HCT116 (cell line): ENCODE measurements around the gene KANSL1. TPM values are rescaled to one million over a fixed set of nuclear protein-coding genes. Genes with fewer than 3 reads are reported as not detected.

Experiments used
- ATAC-seq: fragments of 200-7000 bp; cut with Tn5 transposase; 2 replicates; pipeline ENCODE4 v1.9.1; 2020; ENCODE audit warnings: mild to moderate bottlenecking, moderate library complexity
- BruUV-seq: library from RNA; stranded (reverse); fragments of 400-500 nt; replicated peaks from 2 replicates; lab custom pipeline; 2021; lab: Mats Ljungman, UMichigan
- CTCF ChIA-PET: fragments of 300-600 bp; sonication (Branson Sonifier 250); formaldehyde crosslinking; loops from one replicate; lab custom pipeline; 2021; ENCODE audit warnings: antibody characterized with exemption; lab: Charles Lee
- POLR2A ChIA-PET: fragments of 300-600, 350-600 bp; sonication (Branson Sonifier 250); formaldehyde crosslinking; loops from one replicate; lab custom pipeline; 2021; ENCODE audit warnings: antibody characterized with exemption; lab: Charles Lee
- RAD21 ChIA-PET, 2 experiments: fragments of 300-600 bp; sonication (Branson Sonifier 250); formaldehyde crosslinking; loops; one replicate each; lab custom pipeline; 2023; ENCODE audit warnings: low total read pairs in 2 of 2; ENCODE audit not compliant: uncharacterized antibody in 2 of 2, unreplicated experiment in 2 of 2, low non-redundant PET in 1 of 2; lab: Charles Lee
- DNase-seq: peaks from one replicate; pipeline ENCODE4 v3.0.0-alpha.2; 2010; ENCODE audit warnings: low read depth, low spot score
- H2AFZ ChIP-seq: fragments of 200-600 bp; shearing (Covaris generic), sonication (generic); 2 replicates; pipeline ENCODE4 v1.6.1; 2017; ENCODE audit warnings: low read depth, mixed run types, mixed read lengths, antibody characterized with exemption, low read length; ENCODE audit not compliant: poor library complexity, severe bottlenecking
- H3K27ac ChIP-seq: 2 replicates; pipeline ENCODE4 v1.5.1; 2012; ENCODE audit warnings: low read depth, low read length
- H3K27me3 ChIP-seq: fragments of 200-600 bp; sonication (generic); 2 replicates; pipeline ENCODE4 v1.6.1; 2016; ENCODE audit warnings: mixed run types, low read length, mixed read lengths; ENCODE audit not compliant: insufficient read depth
- H3K36me3 ChIP-seq, 2 experiments: fragments of 200-500 bp in 1 of 2; fragments of 200-600 bp in 1 of 2; sonication (Bioruptor generic) in 1 of 2; sonication (generic) in 1 of 2; 2 replicates each; pipeline versions ENCODE4 v1.5.1 to v1.6.1; 2014 to 2016; ENCODE audit warnings: low read length in 2 of 2, inconsistent platforms in 1 of 2, mixed read lengths in 1 of 2, mixed run types in 1 of 2; ENCODE audit not compliant: insufficient read depth in 2 of 2, control insufficient read depth in 1 of 2
- H3K4me1 ChIP-seq, 2 experiments: fragments of 200-600 bp in 1 of 2; sonication (generic) in 1 of 2; 2 replicates each; pipeline versions ENCODE4 v1.5.1 to v1.6.1; 2012 to 2017; ENCODE audit warnings: low read length in 2 of 2, inconsistent platforms in 1 of 2, mild to moderate bottlenecking in 1 of 2, mixed read lengths in 1 of 2, mixed run types in 1 of 2, moderate library complexity in 1 of 2; ENCODE audit not compliant: insufficient read depth in 2 of 2, control insufficient read depth in 1 of 2
- H3K4me2 ChIP-seq: fragments of 200-600 bp; sonication (generic); 2 replicates; pipeline ENCODE4 v1.6.1; 2017; ENCODE audit warnings: mixed run types, low read length, mixed read lengths
- H3K4me3 ChIP-seq, 2 experiments: fragments of 200-600 bp in 1 of 2; sonication (generic) in 1 of 2; replicated peaks in 1 of 2; 2 replicates each; pipeline ENCODE4 v1.5.1; 2011 to 2016; ENCODE audit warnings: low read length in 2 of 2, control low read depth in 1 of 2, low read depth in 1 of 2, mild to moderate bottlenecking in 1 of 2, mixed read lengths in 1 of 2, mixed run types in 1 of 2
- H3K79me2 ChIP-seq: fragments of 200-600 bp; sonication (generic); 2 replicates; pipeline ENCODE4 v1.6.1; 2017; ENCODE audit warnings: mild to moderate bottlenecking, mixed run types, low read length, moderate library complexity, mixed read lengths; ENCODE audit not compliant: insufficient read depth
- H3K9ac ChIP-seq: fragments of 200-600 bp; sonication (generic); 2 replicates; pipeline ENCODE4 v1.6.1; 2016; ENCODE audit warnings: low read length, mixed read lengths
- H3K9me2 ChIP-seq: fragments of 200-600 bp; sonication (generic), shearing (Covaris generic); 2 replicates; pipeline ENCODE4 v1.6.1; 2017; ENCODE audit warnings: mixed run types, mild to moderate bottlenecking, moderate library complexity; ENCODE audit not compliant: insufficient read depth
- H3K9me3 ChIP-seq, 2 experiments: fragments of 200-500 bp in 1 of 2; fragments of 200-600 bp in 1 of 2; sonication (Bioruptor generic) in 1 of 2; sonication (generic) in 1 of 2; 2 replicates each; pipeline ENCODE4 v1.6.1; 2014 to 2017; ENCODE audit warnings: low read length in 2 of 2, mixed read lengths in 2 of 2, inconsistent platforms in 1 of 2, low read depth in 1 of 2, mild to moderate bottlenecking in 1 of 2, mixed run types in 1 of 2, moderate library complexity in 1 of 2; ENCODE audit not compliant: control insufficient read depth in 1 of 2, insufficient read depth in 1 of 2
- H4K20me1 ChIP-seq: fragments of 200-600 bp; sonication (generic), shearing (Covaris generic); 2 replicates; pipeline ENCODE4 v1.6.1; 2017; ENCODE audit warnings: mixed run types, mild to moderate bottlenecking, moderate library complexity; ENCODE audit not compliant: insufficient read depth
- CBX3 ChIP-seq: IDR thresholded peaks from 2 replicates; pipeline ENCODE4 v1.6.1; 2012; ENCODE audit warnings: low read depth
- CEBPB ChIP-seq: IDR thresholded peaks from 2 replicates; pipeline ENCODE4 v1.6.1; 2012; ENCODE audit warnings: low read depth
- EGR1 ChIP-seq: IDR thresholded peaks from 2 replicates; pipeline ENCODE4 v1.6.1; 2012; ENCODE audit warnings: low read depth
- ELF1 ChIP-seq: IDR thresholded peaks from 2 replicates; pipeline ENCODE4 v1.6.1; 2012; ENCODE audit warnings: low read depth, borderline replicate concordance
- EZH2 ChIP-seq: fragments of 200-600 bp; sonication (generic); IDR thresholded peaks from 2 replicates; pipeline ENCODE4 v1.6.1; 2017; ENCODE audit warnings: antibody characterized with exemption, mixed run types
- EZH2phosphoT487 ChIP-seq: fragments of 200-600 bp; IDR thresholded peaks from 2 replicates; pipeline ENCODE4 v1.6.1; 2018; ENCODE audit warnings: antibody characterized with exemption, borderline replicate concordance
- FOSL1 ChIP-seq: IDR thresholded peaks from 2 replicates; pipeline ENCODE4 v1.6.1; 2012; ENCODE audit warnings: low read depth
- JUND ChIP-seq: IDR thresholded peaks from 2 replicates; pipeline ENCODE4 v1.6.1; 2012
- RAD21 ChIP-seq: IDR thresholded peaks from 2 replicates; pipeline ENCODE4 v1.6.1; 2012; ENCODE audit warnings: low read depth, mild to moderate bottlenecking
- SIN3A ChIP-seq: IDR thresholded peaks from 2 replicates; pipeline ENCODE4 v1.6.1; 2012; ENCODE audit warnings: low read depth
- SP1 ChIP-seq: IDR thresholded peaks from 2 replicates; pipeline ENCODE4 v1.6.1; 2012; ENCODE audit warnings: low read depth
- SRF ChIP-seq: IDR thresholded peaks from 2 replicates; pipeline ENCODE4 v1.6.1; 2012; ENCODE audit warnings: low read depth
- TCF7L2 ChIP-seq: IDR thresholded peaks from 2 replicates; pipeline ENCODE4 v1.7.0; 2011; ENCODE audit warnings: borderline replicate concordance, inconsistent platforms; ENCODE audit not compliant: insufficient read depth, insufficient read length; ENCODE audit errors: extremely low read depth
- YY1 ChIP-seq: IDR thresholded peaks from 2 replicates; pipeline ENCODE4 v1.6.1; 2011; ENCODE audit warnings: low read length, low read depth, moderate library complexity, mild to moderate bottlenecking; ENCODE audit not compliant: insufficient replicate concordance; ENCODE audit errors: extremely low read depth
- ZFX ChIP-seq: fragments of 450-650 bp; IDR thresholded peaks from 2 replicates; pipeline ENCODE4 v1.6.1; 2017
- ZNF274 ChIP-seq: fragments of 200-500 bp; sonication (Bioruptor generic); IDR thresholded peaks from 2 replicates; pipeline ENCODE4 v1.6.1; 2014; ENCODE audit warnings: mild to moderate bottlenecking, low read depth, low read length, inconsistent platforms
- intact Hi-C: fragments of 100-400 bp; cut with micrococcal nuclease; formaldehyde crosslinking; loops from 2 replicates; pipeline ENCODE4 v1.10.0; 2022
- total RNA-seq: library from RNA; stranded (reverse); gene quantifications from one replicate; pipeline ENCODE4 v1.2.1, GENCODE V29; 2021; ENCODE audit not compliant: unreplicated experiment
- TF ChIP-seq, protein P1 (sequence below): IDR thresholded peaks from 2 replicates; pipeline ENCODE4 v1.6.1; 2012; ENCODE audit warnings: low read depth
- TF ChIP-seq, protein P2 (sequence below): IDR thresholded peaks from 2 replicates; pipeline ENCODE4 v1.6.1; 2012
- TF ChIP-seq, protein P3 (sequence below): IDR thresholded peaks from 2 replicates; pipeline ENCODE4 v1.6.1; 2011; ENCODE audit warnings: mild to moderate bottlenecking, low read length, moderate library complexity; ENCODE audit not compliant: insufficient replicate concordance; ENCODE audit errors: extremely low read depth

The KANSL1 gene
- total RNA-seq, 1 experiment from 2014 or later = 77.5 TPM

DNA sequence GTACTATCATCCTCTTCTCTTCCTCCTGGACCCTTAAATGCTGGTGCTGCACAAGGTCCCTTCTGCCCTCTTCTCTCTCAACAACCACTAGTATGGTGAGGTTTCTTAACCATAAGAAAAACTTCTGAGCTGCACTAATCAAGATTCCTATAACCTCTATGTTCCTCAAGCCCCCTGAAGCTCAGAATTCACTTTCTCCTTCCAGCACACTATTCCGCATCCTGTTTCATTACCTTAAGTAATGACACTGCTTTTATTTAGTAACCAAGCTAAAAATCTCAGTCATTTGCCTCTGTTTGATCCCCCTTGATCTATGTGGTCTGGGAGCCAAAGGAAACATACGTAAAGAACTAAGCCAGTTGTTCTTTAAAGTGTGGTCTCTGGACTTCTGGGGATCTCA is 20.1 kb downstream of the KANSL1 start:
- POLR2A ChIA-PET = no interaction called here
- RAD21 ChIA-PET = no interaction called here
- BruUV-seq = no TSS peak
- peaks cover 38% of the 10 kb centered on the region for H4K20me1 ChIP-seq
- TF ChIP-seq TCF7L2 (no peak), ZFX (no peak), SRF (no peak), ZNF274 (no peak), CEBPB (no peak), EZH2phosphoT487 (no peak), SIN3A (no peak), YY1 (no peak), JUND (no peak), SP1 (no peak), RAD21 (no peak), EZH2 (no peak), CBX3 (no peak), FOSL1 (no peak), ELF1 (no peak), EGR1 (no peak)
- TF ChIP-seq, protein P1, sequence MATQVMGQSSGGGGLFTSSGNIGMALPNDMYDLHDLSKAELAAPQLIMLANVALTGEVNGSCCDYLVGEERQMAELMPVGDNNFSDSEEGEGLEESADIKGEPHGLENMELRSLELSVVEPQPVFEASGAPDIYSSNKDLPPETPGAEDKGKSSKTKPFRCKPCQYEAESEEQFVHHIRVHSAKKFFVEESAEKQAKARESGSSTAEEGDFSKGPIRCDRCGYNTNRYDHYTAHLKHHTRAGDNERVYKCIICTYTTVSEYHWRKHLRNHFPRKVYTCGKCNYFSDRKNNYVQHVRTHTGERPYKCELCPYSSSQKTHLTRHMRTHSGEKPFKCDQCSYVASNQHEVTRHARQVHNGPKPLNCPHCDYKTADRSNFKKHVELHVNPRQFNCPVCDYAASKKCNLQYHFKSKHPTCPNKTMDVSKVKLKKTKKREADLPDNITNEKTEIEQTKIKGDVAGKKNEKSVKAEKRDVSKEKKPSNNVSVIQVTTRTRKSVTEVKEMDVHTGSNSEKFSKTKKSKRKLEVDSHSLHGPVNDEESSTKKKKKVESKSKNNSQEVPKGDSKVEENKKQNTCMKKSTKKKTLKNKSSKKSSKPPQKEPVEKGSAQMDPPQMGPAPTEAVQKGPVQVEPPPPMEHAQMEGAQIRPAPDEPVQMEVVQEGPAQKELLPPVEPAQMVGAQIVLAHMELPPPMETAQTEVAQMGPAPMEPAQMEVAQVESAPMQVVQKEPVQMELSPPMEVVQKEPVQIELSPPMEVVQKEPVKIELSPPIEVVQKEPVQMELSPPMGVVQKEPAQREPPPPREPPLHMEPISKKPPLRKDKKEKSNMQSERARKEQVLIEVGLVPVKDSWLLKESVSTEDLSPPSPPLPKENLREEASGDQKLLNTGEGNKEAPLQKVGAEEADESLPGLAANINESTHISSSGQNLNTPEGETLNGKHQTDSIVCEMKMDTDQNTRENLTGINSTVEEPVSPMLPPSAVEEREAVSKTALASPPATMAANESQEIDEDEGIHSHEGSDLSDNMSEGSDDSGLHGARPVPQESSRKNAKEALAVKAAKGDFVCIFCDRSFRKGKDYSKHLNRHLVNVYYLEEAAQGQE = no peak
- TF ChIP-seq, protein P2, sequence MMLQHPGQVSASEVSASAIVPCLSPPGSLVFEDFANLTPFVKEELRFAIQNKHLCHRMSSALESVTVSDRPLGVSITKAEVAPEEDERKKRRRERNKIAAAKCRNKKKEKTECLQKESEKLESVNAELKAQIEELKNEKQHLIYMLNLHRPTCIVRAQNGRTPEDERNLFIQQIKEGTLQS = no peak
- TF ChIP-seq, protein P3, sequence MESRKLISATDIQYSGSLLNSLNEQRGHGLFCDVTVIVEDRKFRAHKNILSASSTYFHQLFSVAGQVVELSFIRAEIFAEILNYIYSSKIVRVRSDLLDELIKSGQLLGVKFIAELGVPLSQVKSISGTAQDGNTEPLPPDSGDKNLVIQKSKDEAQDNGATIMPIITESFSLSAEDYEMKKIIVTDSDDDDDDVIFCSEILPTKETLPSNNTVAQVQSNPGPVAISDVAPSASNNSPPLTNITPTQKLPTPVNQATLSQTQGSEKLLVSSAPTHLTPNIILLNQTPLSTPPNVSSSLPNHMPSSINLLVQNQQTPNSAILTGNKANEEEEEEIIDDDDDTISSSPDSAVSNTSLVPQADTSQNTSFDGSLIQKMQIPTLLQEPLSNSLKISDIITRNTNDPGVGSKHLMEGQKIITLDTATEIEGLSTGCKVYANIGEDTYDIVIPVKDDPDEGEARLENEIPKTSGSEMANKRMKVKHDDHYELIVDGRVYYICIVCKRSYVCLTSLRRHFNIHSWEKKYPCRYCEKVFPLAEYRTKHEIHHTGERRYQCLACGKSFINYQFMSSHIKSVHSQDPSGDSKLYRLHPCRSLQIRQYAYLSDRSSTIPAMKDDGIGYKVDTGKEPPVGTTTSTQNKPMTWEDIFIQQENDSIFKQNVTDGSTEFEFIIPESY = no peak
- TF ChIP-seq, all 23 proteins: peak for 0
- Histone ChIP-seq H3K9ac (no peak overlapping the region), H3K9me3 (no peaks in the 10 kb centered on the region), H3K79me2 (peaks cover 100% of the 10 kb centered on the region), H3K36me3 (peaks cover 8 to 25% of the 10 kb centered on the region in 2 experiments), H3K27ac (no peak overlapping the region), H3K4me1 (no peaks in the 10 kb centered on the region), H3K27me3 (no peaks in the 10 kb centered on the region), H3K4me3 (no peak overlapping the region), H2AFZ (no peak overlapping the region), H3K9me2 (no peaks in the 10 kb centered on the region), H3K4me2 (no peak overlapping the region)
- CTCF ChIA-PET = no interaction called here
- no peak for ATAC-seq
- intact Hi-C loops = no loop called here
- no peak for DNase-seq
